ENCODE data around the gene C7. TPM values are rescaled to one million over a fixed set of nuclear protein-coding genes. Genes with fewer than 3 reads are reported as not detected.
"Not testable (repeated sequence)": the region's sequence is repeated elsewhere in the genome, so short reads cannot be mapped to it uniquely, and the experiment has no call there.

C7 gene
- total and polyA plus RNA-seq, 10 of the 15 experiments (the other 5 are each of a cell fraction or from before 2014, with no cell fraction given), result 0.90 TPM; not detected in 9

- no peak overlapping the region for H2AFZ ChIP-seq (ENCODE audit: control insufficient read depth, low read depth, low read length)
- intact Hi-C loops (cut with micrococcal nuclease; ENCODE audit: unreplicated experiment), result no loop called here
- ChIA-PET RAD21 (ENCODE audit: unreplicated experiment) (no interaction called here), CTCF (no interaction called here), POLR2A (no interaction called here), SMC1A (ENCODE audit: uncharacterized antibody, unreplicated experiment) (interaction anchor here (0.7 to 0.8 kb wide), 2 partner anchors 22 to 124 kb away, joined by 3 read pairs; no protein-coding TSS in a partner anchor)
- DNase-seq (ENCODE audit: low read depth, low spot score), result no peak
- no peak for FAIRE-seq
- no peaks in the 10 kb centered on the region for H3K27me3 ChIP-seq (replicated peaks in 1 of 2; ENCODE audit: control insufficient read depth in 2 of 2, insufficient read depth in 2 of 2, low read length in 1 of 2)
- no peak for ATAC-seq
- no peak overlapping the region for H3K4me2 ChIP-seq (ENCODE audit: control insufficient read depth, insufficient read depth)
- H3K4me3 ChIP-seq, result no peak overlapping the region
- H3K9ac ChIP-seq (ENCODE audit: control insufficient read depth, insufficient read depth, low read length), result no peak overlapping the region
- BruUV-seq (replicated peaks), result no TSS peak
- in situ Hi-C loops (cut with MboI), result no loop called here
- H3K4me1 ChIP-seq (ENCODE audit: control insufficient read depth, insufficient read depth, low read length), result no peaks in the 10 kb centered on the region
- no peaks in the 10 kb centered on the region for H3K79me2 ChIP-seq (ENCODE audit: control insufficient read depth, insufficient read depth, low read length)
- TF ChIP-seq GABPA (IDR thresholded peaks at IDR 0.05; ENCODE audit: low read depth), result no peak
- TF ChIP-seq STAT1 (conservative IDR thresholded peaks at IDR 0.05), result no peak
- no peak for TF ChIP-seq E2F8 (IDR thresholded peaks at IDR 0.05; ENCODE audit: low read depth, partially characterized antibody)
- TF ChIP-seq NR2C1 (IDR thresholded peaks at IDR 0.05), result no peak
- TF ChIP-seq NFYA (IDR thresholded peaks at IDR 0.05; ENCODE audit: borderline replicate concordance, low read depth, low read length), result no peak
- no peak for TF ChIP-seq JUND (IDR thresholded peaks at IDR 0.05; ENCODE audit: low read depth, low read length)
- TF ChIP-seq FOS (IDR thresholded peaks at IDR 0.05; ENCODE audit: borderline replicate concordance, extremely low read depth, insufficient read length), result no peak
- H4K20me1 ChIP-seq (ENCODE audit: control insufficient read depth, insufficient read depth), result no peaks in the 10 kb centered on the region
- no peak overlapping the region for H3K27ac ChIP-seq (ENCODE audit: control insufficient read depth, insufficient read depth)
- H3K9me3 ChIP-seq (replicated peaks; ENCODE audit: control insufficient read depth, insufficient read depth, low read length), result no peaks in the 10 kb centered on the region; the same call in 2 of the 3 replicates
- H3K36me3 ChIP-seq (ENCODE audit: control insufficient read depth in 2 of 2, insufficient read depth in 2 of 2, low read length in 1 of 2), result no peaks in the 10 kb centered on the region
Observed at GRCh38 chr5:40860711-40861110, 48.6 kb upstream of the C7 start.

- RAD21 ChIA-PET (ENCODE audit: unreplicated experiment); POLR2A ChIA-PET; in situ Hi-C loops (cut with MboI); BruUV-seq (replicated peaks); FAIRE-seq; SMC1A ChIA-PET (ENCODE audit: uncharacterized antibody, unreplicated experiment); H3K36me3 ChIP-seq (ENCODE audit: control insufficient read depth in 2 of 2, insufficient read depth in 2 of 2, low read length in 1 of 2); H3K4me3 ChIP-seq; DNase-seq (ENCODE audit: low read depth, low spot score); H3K4me1 ChIP-seq (ENCODE audit: control insufficient read depth, insufficient read depth, low read length); intact Hi-C loops (cut with micrococcal nuclease; ENCODE audit: unreplicated experiment); H3K79me2 ChIP-seq (ENCODE audit: control insufficient read depth, insufficient read depth, low read length); H2AFZ ChIP-seq (ENCODE audit: control insufficient read depth, low read depth, low read length); H4K20me1 ChIP-seq (ENCODE audit: control insufficient read depth, insufficient read depth); ATAC-seq; H3K9me3 ChIP-seq (replicated peaks; ENCODE audit: control insufficient read depth, insufficient read depth, low read length); H3K27me3 ChIP-seq (replicated peaks in 1 of 2; ENCODE audit: control insufficient read depth in 2 of 2, insufficient read depth in 2 of 2, low read length in 1 of 2); CTCF ChIA-PET; H3K4me2 ChIP-seq (ENCODE audit: control insufficient read depth, insufficient read depth); H3K27ac ChIP-seq (ENCODE audit: control insufficient read depth, insufficient read depth); H3K9ac ChIP-seq (ENCODE audit: control insufficient read depth, insufficient read depth, low read length): not testable (repeated sequence)
- 46% methylated on average over 5 of the region's 5 CpGs for WGBS (ENCODE audit: insufficient coverage, insufficient replicate concordance, low lambda C conversion rate, missing lambda C conversion rate)
Observed at GRCh38 chr5:40865004-40865403, 44.3 kb upstream of the C7 start.
